ENCODE results near the gene PNKP. TPM values are rescaled to one million over a fixed set of nuclear protein-coding genes. Genes with fewer than 3 reads are reported as not detected.

PNKP gene
- total RNA-seq, 2 donors from 2014 or later, result 29.2 to 32.5 TPM

- no peak overlapping the region for H3K27ac ChIP-seq
- peaks cover 27% of the 10 kb centered on the region for H3K36me3 ChIP-seq
- peaks cover 0 to 13% of the 10 kb centered on the region in 2 donors for H3K4me1 ChIP-seq
- DNase-seq (ENCODE audit: low spot score), result no peak
- H3K4me3 ChIP-seq, result no peak overlapping the region
- no peaks in the 10 kb centered on the region for H3K9me3 ChIP-seq
- no peak for TF ChIP-seq CTCF (IDR thresholded peaks at IDR 0.05)
- no peaks in the 10 kb centered on the region for H3K27me3 ChIP-seq
These were observed 20.5 kb upstream of the PNKP start for GRCh38 chr19:49887665-49888509.

DNA sequence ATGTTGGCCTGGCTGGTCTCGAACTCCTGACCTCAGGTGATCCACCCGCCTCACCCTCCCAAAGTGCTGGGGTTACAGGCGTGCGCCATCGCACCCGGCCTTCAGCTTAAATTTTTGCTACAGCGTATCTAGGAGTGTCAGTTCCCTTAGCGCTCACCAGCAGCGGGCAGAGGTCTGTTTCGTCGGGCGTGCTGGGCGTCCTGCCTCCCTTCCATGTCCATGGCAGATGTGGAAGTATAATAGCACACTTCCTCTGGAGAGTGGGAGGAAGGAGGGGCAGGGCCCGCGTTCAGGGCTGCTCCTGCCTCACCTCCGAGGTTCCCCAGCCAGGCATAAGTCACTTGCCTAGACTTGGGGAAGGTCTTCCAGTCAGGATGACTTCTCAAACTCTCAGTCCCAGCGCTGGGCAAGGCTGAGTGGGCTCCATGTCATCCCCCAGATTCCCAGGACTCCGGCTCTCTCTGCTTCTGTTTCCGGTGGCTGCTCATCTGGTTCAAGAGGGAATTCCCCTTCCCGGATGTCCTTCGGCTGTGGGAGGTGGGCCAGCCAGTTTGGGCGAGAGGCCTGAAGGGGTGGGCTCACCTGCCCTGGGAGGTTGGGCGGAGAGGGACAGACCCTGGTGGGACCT is 19.8 kb upstream of the PNKP start:
- no peak overlapping the region for H3K4me3 ChIP-seq

DNA sequence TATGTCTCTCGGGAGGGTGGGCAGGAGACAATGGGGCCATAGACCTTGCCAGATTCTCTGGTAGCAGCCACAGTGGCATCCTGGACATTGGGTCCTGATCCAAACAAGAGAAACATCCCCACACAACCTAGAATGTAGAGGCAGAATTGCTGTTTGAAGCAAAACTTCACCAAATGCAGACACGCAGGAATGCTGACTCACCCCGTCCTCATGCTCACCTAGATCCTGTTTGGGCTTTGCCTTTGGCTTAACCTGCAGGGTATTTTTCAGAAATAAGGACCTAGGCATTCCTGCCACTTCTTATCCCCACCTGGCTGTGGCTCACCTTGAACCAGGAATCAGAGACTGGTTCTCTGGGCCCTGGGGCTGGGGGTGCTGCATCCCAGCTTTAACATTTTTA is 17.4 kb upstream of the PNKP start:
- no peaks in the 10 kb centered on the region for H3K27me3 ChIP-seq

More for the DNA sequence above, 19.8 kb upstream of the PNKP start:
- no peak for DNase-seq (ENCODE audit: low spot score)
- Histone ChIP-seq H3K4me1 (peaks cover 0 to 13% of the 10 kb centered on the region in 2 donors), H3K9me3 (no peaks in the 10 kb centered on the region), H3K27ac (no peak overlapping the region), H3K36me3 (peaks cover 34% of the 10 kb centered on the region), H3K27me3 (no peaks in the 10 kb centered on the region)
- TF ChIP-seq CTCF (IDR thresholded peaks at IDR 0.05), result no peak

GRCh38 chr19:49884109-49884508 is 16.7 kb upstream of the PNKP start:
- no peak for TF ChIP-seq CTCF (IDR thresholded peaks at IDR 0.05)
- Histone ChIP-seq H3K27me3 (no peaks in the 10 kb centered on the region), H3K9me3 (no peaks in the 10 kb centered on the region), H3K27ac (no peak overlapping the region), H3K4me1 (peaks cover 0 to 2% of the 10 kb centered on the region in 2 donors), H3K4me3 (no peak overlapping the region), H3K36me3 (peaks cover 55% of the 10 kb centered on the region)
- DNase-seq (ENCODE audit: low spot score), result no peak

More for the DNA sequence above, 17.4 kb upstream of the PNKP start:
- DNase-seq (ENCODE audit: low spot score), result no peak
- Histone ChIP-seq H3K9me3 (no peaks in the 10 kb centered on the region), H3K27ac (no peak overlapping the region), H3K4me3 (no peak overlapping the region), H3K36me3 (peaks cover 55% of the 10 kb centered on the region), H3K4me1 (peaks cover 0 to under 1% of the 10 kb centered on the region in 2 donors)
- no peak for TF ChIP-seq CTCF (IDR thresholded peaks at IDR 0.05)

GRCh38 chr19:49883094-49883493 is 15.7 kb upstream of the PNKP start:
- H3K27me3 ChIP-seq, result no peaks in the 10 kb centered on the region
- no peaks in the 10 kb centered on the region for H3K9me3 ChIP-seq
- H3K27ac ChIP-seq, result no peak overlapping the region
- H3K4me1 ChIP-seq, result peaks cover 0 to 12% of the 10 kb centered on the region in 2 donors
- H3K36me3 ChIP-seq, result peaks cover 51% of the 10 kb centered on the region
- H3K4me3 ChIP-seq, result no peak overlapping the region
- TF ChIP-seq CTCF (IDR thresholded peaks at IDR 0.05), result no peak
- no peak for DNase-seq (ENCODE audit: low spot score)

Data from right atrium auricular region (tissue), 2 donors.